ENCODE measurements around the gene PGM5.

Gene PGM5

GRCh38 chr9:68547417-68547816 lies 191.0 kb downstream of the PGM5 start:
- H3K4me2 ChIP-seq (ENCODE audit: low read depth, low read length, poor library complexity, severe bottlenecking) = no peak overlapping the region
- H3K9me3 ChIP-seq (ENCODE audit: insufficient read depth, low read depth, low read length) = no peaks in the 10 kb centered on the region
- no peaks in the 10 kb centered on the region for H3K36me3 ChIP-seq (ENCODE audit: insufficient read depth, low read length)
- no peaks in the 10 kb centered on the region for H3K9me2 ChIP-seq (replicated peaks; ENCODE audit: low read depth, low read length)
- no peaks in the 10 kb centered on the region for H3K79me2 ChIP-seq (ENCODE audit: insufficient read depth, low read length)
- H3K4me3 ChIP-seq (ENCODE audit: low read length, poor library complexity, severe bottlenecking) = no peak overlapping the region
- TF ChIP-seq, protein P1, sequence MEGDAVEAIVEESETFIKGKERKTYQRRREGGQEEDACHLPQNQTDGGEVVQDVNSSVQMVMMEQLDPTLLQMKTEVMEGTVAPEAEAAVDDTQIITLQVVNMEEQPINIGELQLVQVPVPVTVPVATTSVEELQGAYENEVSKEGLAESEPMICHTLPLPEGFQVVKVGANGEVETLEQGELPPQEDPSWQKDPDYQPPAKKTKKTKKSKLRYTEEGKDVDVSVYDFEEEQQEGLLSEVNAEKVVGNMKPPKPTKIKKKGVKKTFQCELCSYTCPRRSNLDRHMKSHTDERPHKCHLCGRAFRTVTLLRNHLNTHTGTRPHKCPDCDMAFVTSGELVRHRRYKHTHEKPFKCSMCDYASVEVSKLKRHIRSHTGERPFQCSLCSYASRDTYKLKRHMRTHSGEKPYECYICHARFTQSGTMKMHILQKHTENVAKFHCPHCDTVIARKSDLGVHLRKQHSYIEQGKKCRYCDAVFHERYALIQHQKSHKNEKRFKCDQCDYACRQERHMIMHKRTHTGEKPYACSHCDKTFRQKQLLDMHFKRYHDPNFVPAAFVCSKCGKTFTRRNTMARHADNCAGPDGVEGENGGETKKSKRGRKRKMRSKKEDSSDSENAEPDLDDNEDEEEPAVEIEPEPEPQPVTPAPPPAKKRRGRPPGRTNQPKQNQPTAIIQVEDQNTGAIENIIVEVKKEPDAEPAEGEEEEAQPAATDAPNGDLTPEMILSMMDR (conservative IDR thresholded peaks at IDR 0.05; ENCODE audit: low read length) = no peak
- no peak for TF ChIP-seq EZH2phosphoT487 (IDR thresholded peaks at IDR 0.05; ENCODE audit: borderline replicate concordance)
- no peaks in the 10 kb centered on the region for H3K27me3 ChIP-seq (ENCODE audit: insufficient read depth, low read length, poor library complexity, severe bottlenecking)
- H3F3A ChIP-seq (ENCODE audit: low read depth) = no peaks in the 10 kb centered on the region
- peak overlapping the region; percentile 58; the same call in 1 of the 2 replicates for H2AFZ ChIP-seq (ENCODE audit: low read length)
- no peak overlapping the region for H3K9ac ChIP-seq (ENCODE audit: low read depth, low read length, poor library complexity, severe bottlenecking)
- H4K20me1 ChIP-seq (ENCODE audit: insufficient read depth, low read length, poor library complexity, severe bottlenecking) = no peaks in the 10 kb centered on the region
- no peaks in the 10 kb centered on the region for H3K4me1 ChIP-seq (ENCODE audit: insufficient read depth, low read length, poor library complexity, severe bottlenecking)

DNA sequence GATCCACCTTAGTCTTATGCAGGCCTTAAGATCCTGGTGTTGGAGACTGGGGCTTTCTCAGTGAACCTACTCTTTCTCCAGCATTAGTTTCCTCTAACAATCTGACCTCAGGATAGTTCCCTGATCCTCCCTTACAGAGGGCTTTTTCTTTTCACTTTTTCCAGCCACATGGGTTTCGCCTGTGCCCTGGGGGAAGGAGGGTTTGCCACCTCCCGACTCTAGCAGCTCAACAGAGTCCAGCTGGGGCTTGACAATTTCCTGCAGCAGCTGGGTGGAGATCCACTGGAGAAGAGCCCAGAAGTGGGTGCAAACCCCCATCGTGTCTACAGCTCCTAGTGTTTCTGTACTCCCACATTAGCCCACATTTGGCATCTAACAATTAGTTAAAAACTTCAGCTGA lies 191.8 kb downstream of the PGM5 start:
- TF ChIP-seq, protein P1 (conservative IDR thresholded peaks at IDR 0.05; ENCODE audit: low read length) = no peak
- no peak for TF ChIP-seq EZH2phosphoT487 (IDR thresholded peaks at IDR 0.05; ENCODE audit: borderline replicate concordance)

GRCh38 chr9:68551191-68551590 lies 194.8 kb downstream of the PGM5 start:
- Histone ChIP-seq H3K27me3 (ENCODE audit: insufficient read depth, low read length, poor library complexity, severe bottlenecking) (no peaks in the 10 kb centered on the region), H2AFZ (ENCODE audit: low read length) (no peak overlapping the region), H3K4me1 (ENCODE audit: insufficient read depth, low read length, poor library complexity, severe bottlenecking) (no peaks in the 10 kb centered on the region), H3K79me2 (ENCODE audit: insufficient read depth, low read length) (no peaks in the 10 kb centered on the region), H3K36me3 (ENCODE audit: insufficient read depth, low read length) (no peaks in the 10 kb centered on the region), H3K4me2 (ENCODE audit: low read depth, low read length, poor library complexity, severe bottlenecking) (no peak overlapping the region), H3K4me3 (ENCODE audit: low read length, poor library complexity, severe bottlenecking) (no peak overlapping the region), H3K9me2 (replicated peaks; ENCODE audit: low read depth, low read length) (no peaks in the 10 kb centered on the region), H3K9ac (ENCODE audit: low read depth, low read length, poor library complexity, severe bottlenecking) (no peak overlapping the region), H3K9me3 (ENCODE audit: insufficient read depth, low read depth, low read length) (no peaks in the 10 kb centered on the region), H3F3A (ENCODE audit: low read depth) (no peaks in the 10 kb centered on the region), H4K20me1 (ENCODE audit: insufficient read depth, low read length, poor library complexity, severe bottlenecking) (no peaks in the 10 kb centered on the region)
- TF ChIP-seq, protein P1 (conservative IDR thresholded peaks at IDR 0.05; ENCODE audit: low read length) = no peak
- TF ChIP-seq EZH2phosphoT487 (IDR thresholded peaks at IDR 0.05; ENCODE audit: borderline replicate concordance) = no peak

More for the DNA sequence above, 191.8 kb downstream of the PGM5 start:
- H3K9ac ChIP-seq (ENCODE audit: low read depth, low read length, poor library complexity, severe bottlenecking) = no peak overlapping the region
- H3F3A ChIP-seq (ENCODE audit: low read depth) = no peaks in the 10 kb centered on the region
- no peaks in the 10 kb centered on the region for H3K4me1 ChIP-seq (ENCODE audit: insufficient read depth, low read length, poor library complexity, severe bottlenecking)
- H3K4me2 ChIP-seq (ENCODE audit: low read depth, low read length, poor library complexity, severe bottlenecking) = no peak overlapping the region
- no peaks in the 10 kb centered on the region for H4K20me1 ChIP-seq (ENCODE audit: insufficient read depth, low read length, poor library complexity, severe bottlenecking)
- H3K4me3 ChIP-seq (ENCODE audit: low read length, poor library complexity, severe bottlenecking) = no peak overlapping the region
- H3K36me3 ChIP-seq (ENCODE audit: insufficient read depth, low read length) = no peaks in the 10 kb centered on the region
- no peak overlapping the region; the same call in 1 of the 2 replicates for H2AFZ ChIP-seq (ENCODE audit: low read length)
- no peaks in the 10 kb centered on the region for H3K79me2 ChIP-seq (ENCODE audit: insufficient read depth, low read length)
- no peaks in the 10 kb centered on the region for H3K9me3 ChIP-seq (ENCODE audit: insufficient read depth, low read depth, low read length)
- H3K27me3 ChIP-seq (ENCODE audit: insufficient read depth, low read length, poor library complexity, severe bottlenecking) = no peaks in the 10 kb centered on the region
- no peaks in the 10 kb centered on the region for H3K9me2 ChIP-seq (replicated peaks; ENCODE audit: low read depth, low read length)
